Mucosa of descending colon (tissue), 3 donors: ENCODE data around the gene SND1. TPM values are rescaled to one million over a fixed set of nuclear protein-coding genes. Genes with fewer than 3 reads are reported as not detected.
"Not testable (repeated sequence)": the region's sequence is repeated elsewhere in the genome, so short reads cannot be mapped to it uniquely, and the experiment has no call there.

ENCODE experiments used
- ATAC-seq: fragments of 200-7000 bp; cut with Tn5 transposase; one replicate; pipeline ENCODE4 v1.9.1; 2020; ENCODE audit warnings: mild to moderate bottlenecking, moderate library complexity
- DNase-seq, 3 donors: peaks; one replicate each; pipeline ENCODE4 v3.0.0-alpha.2; 2020
- H3K36me3 ChIP-seq: fragments of 200-600 bp; one replicate; pipeline ENCODE4 v1.8.0; 2021; ENCODE audit warnings: low read depth, mild to moderate bottlenecking
- H3K4me1 ChIP-seq: fragments of 200-600 bp; one replicate; pipeline ENCODE4 v1.8.0; 2021; ENCODE audit warnings: low read depth, mild to moderate bottlenecking
- H3K4me3 ChIP-seq: fragments of 200-600 bp; one replicate; pipeline ENCODE4 v1.8.0; 2021; ENCODE audit warnings: mild to moderate bottlenecking
- H3K9me3 ChIP-seq: fragments of 200-600 bp; one replicate; pipeline ENCODE4 v1.8.0; 2021; ENCODE audit warnings: mild to moderate bottlenecking
- CTCF ChIP-seq: fragments of 200-600 bp; IDR thresholded peaks from one replicate; pipeline ENCODE4 v1.8.0; 2022; ENCODE audit warnings: antibody characterized with exemption, mild to moderate bottlenecking
- intact Hi-C, 2 donors: fragments of 100-400 bp; cut with DNase I in 1 of 2; cut with micrococcal nuclease in 1 of 2; formaldehyde crosslinking; loops; one replicate each; pipeline versions ENCODE4 v1.11.0 to v1.11.1; 2022; cut with DNase I, micrococcal nuclease
- total RNA-seq, 3 donors: library from RNA; stranded (reverse); fragmentation: NEBNext Ultra II Directional in 2 of 3; extraction: Animal tissue kit (Norgen Biotek cat#: 25700) in 2 of 3; gene quantifications; one replicate each; pipeline versions ENCODE4 v1.2.1 to v1.2.4, GENCODE V29; 2021 to 2023
- donor health status: DM: no; HTN: no; CAD: no; lungs with moderate emphysema.
- donor health status: DM: no; HTN: no; CAD: no.
- donor health status: DM: no; HTN: yes; CAD: no.

Gene SND1
- total RNA-seq, 3 donors from 2014 or later: 99.0 to 131 (median 106) TPM

GRCh38 chr7:127962589-127963361 is 310.8 kb downstream of the SND1 start:
- intact Hi-C loops: no loop called here
- Histone ChIP-seq H3K36me3 (no peaks in the 10 kb centered on the region), H3K9me3 (no peaks in the 10 kb centered on the region), H3K4me3 (no peak overlapping the region), H3K4me1 (no peaks in the 10 kb centered on the region)
- no peak for DNase-seq
- ATAC-seq: no peak
- TF ChIP-seq CTCF: no peak

- H3K9me3 ChIP-seq, H3K4me3 ChIP-seq, DNase-seq, H3K36me3 ChIP-seq, ATAC-seq, intact Hi-C loops, H3K4me1 ChIP-seq: not testable (repeated sequence)
Measured at GRCh38 chr7:127963850-127964249, 311.9 kb downstream of the SND1 start.

GRCh38 chr7:127967281-127967680 is 315.3 kb downstream of the SND1 start:
- TF ChIP-seq CTCF: no peak
- H3K4me3 ChIP-seq: no peak overlapping the region
- no peak for DNase-seq

GRCh38 chr7:127968547-127968946 is 316.6 kb downstream of the SND1 start:
- intact Hi-C loops: no loop called here
- H3K36me3 ChIP-seq: no peaks in the 10 kb centered on the region
- H3K4me1 ChIP-seq: no peaks in the 10 kb centered on the region
- H3K4me3 ChIP-seq: no peak overlapping the region
- ATAC-seq (no peak), DNase-seq (no peak)
- H3K9me3 ChIP-seq: no peaks in the 10 kb centered on the region
- TF ChIP-seq CTCF: no peak

More at GRCh38 chr7:127967281-127967680, 315.3 kb downstream of the SND1 start:
- ATAC-seq: no peak
- Histone ChIP-seq H3K9me3 (no peaks in the 10 kb centered on the region), H3K36me3 (no peaks in the 10 kb centered on the region), H3K4me1 (no peaks in the 10 kb centered on the region)
- intact Hi-C loops: no loop called here

GRCh38 chr7:127973832-127974231 is 321.8 kb downstream of the SND1 start:
- DNase-seq (no peak), ATAC-seq (no peak)
- intact Hi-C loops: no loop called here
- H3K9me3 ChIP-seq: peaks cover 8% of the 10 kb centered on the region
- no peaks in the 10 kb centered on the region for H3K4me1 ChIP-seq
- no peaks in the 10 kb centered on the region for H3K36me3 ChIP-seq
- H3K4me3 ChIP-seq: no peak overlapping the region
- no peak for TF ChIP-seq CTCF

- intact Hi-C loops: no loop called here
- no peaks in the 10 kb centered on the region for H3K36me3 ChIP-seq
- ATAC-seq (no peak), DNase-seq (no peak)
- H3K4me1 ChIP-seq: no peaks in the 10 kb centered on the region
- H3K9me3 ChIP-seq: peaks cover 11% of the 10 kb centered on the region
- H3K4me3 ChIP-seq: no peak overlapping the region
- TF ChIP-seq CTCF: no peak
Measured at GRCh38 chr7:127974446-127975035, 322.5 kb downstream of the SND1 start.
